HG03103 (cell line): Measurements from ENCODE around the gene SLC6A11.

Experiments
- ATAC-seq: cut with Tn5 transposase; IDR thresholded peaks from one replicate; pipeline ENCODE4 v1.9.1; 2021; ENCODE audit warnings: low read depth; ENCODE audit not compliant: unreplicated experiment

The SLC6A11 gene

GRCh38 chr3:10837849-10838248, 21.8 kb downstream of the SLC6A11 start:
- no peak for ATAC-seq

- ATAC-seq, result no peak
Measured at GRCh38 chr3:10839167-10839566, 23.1 kb downstream of the SLC6A11 start.

- ATAC-seq, result no peak
Measured at GRCh38 chr3:10841100-10841499, 25.1 kb downstream of the SLC6A11 start.

- ATAC-seq, result no peak
Measured at GRCh38 chr3:10843378-10843777, 27.4 kb downstream of the SLC6A11 start.

GRCh38 chr3:10845001-10845761, 29.2 kb downstream of the SLC6A11 start:
- no peak for ATAC-seq

GRCh38 chr3:10845839-10846656, 30.0 kb downstream of the SLC6A11 start:
- ATAC-seq, result peak; percentile 62

- ATAC-seq, result no peak
Measured at GRCh38 chr3:10846657-10846975, 30.6 kb downstream of the SLC6A11 start.

- ATAC-seq, result no peak
Measured at GRCh38 chr3:10848261-10848660, 32.2 kb downstream of the SLC6A11 start.

- no peak for ATAC-seq
Measured at GRCh38 chr3:10852066-10852808, 36.2 kb downstream of the SLC6A11 start.

- no peak for ATAC-seq
Measured at GRCh38 chr3:10855083-10855870, 39.2 kb downstream of the SLC6A11 start.

- no peak for ATAC-seq
Measured at GRCh38 chr3:10855871-10856662, 40.0 kb downstream of the SLC6A11 start.

GRCh38 chr3:10857235-10857634, 41.2 kb downstream of the SLC6A11 start:
- ATAC-seq, result no peak

- no peak for ATAC-seq
Measured at GRCh38 chr3:10858091-10858490, 42.1 kb downstream of the SLC6A11 start.

- ATAC-seq, result no peak
Measured at GRCh38 chr3:10867384-10867783, 51.4 kb downstream of the SLC6A11 start.

- no peak for ATAC-seq
Measured at GRCh38 chr3:10869460-10869859, 53.4 kb downstream of the SLC6A11 start.

GRCh38 chr3:10870296-10870695, 54.3 kb downstream of the SLC6A11 start:
- no peak for ATAC-seq

- ATAC-seq, result no peak
Measured at GRCh38 chr3:10873415-10873814, 57.4 kb downstream of the SLC6A11 start.

GRCh38 chr3:10875914-10876313, 59.9 kb downstream of the SLC6A11 start:
- no peak for ATAC-seq

- no peak for ATAC-seq
Measured at GRCh38 chr3:10876661-10877060, 60.6 kb downstream of the SLC6A11 start.

GRCh38 chr3:10882851-10883250, 66.8 kb downstream of the SLC6A11 start:
- ATAC-seq, result no peak
